H1 (cell line): Measurements from ENCODE around the gene TRHDE. TPM values are rescaled to one million over a fixed set of nuclear protein-coding genes. Genes with fewer than 3 reads are reported as not detected.

ENCODE experiments used
- CTCF ChIA-PET: fragments of 300-600 bp; sonication (Branson Sonifier 250); formaldehyde crosslinking; loops from one replicate; lab custom pipeline; 2021; ENCODE audit not compliant: partially characterized antibody; lab: Charles Lee
- POLR2A ChIA-PET: fragments of 300-600 bp; sonication (Branson Sonifier 250); formaldehyde crosslinking; loops from one replicate; lab custom pipeline; 2021; ENCODE audit warnings: inconsistent platforms; ENCODE audit not compliant: partially characterized antibody; lab: Charles Lee
- DNase-seq, 2 experiments: peaks; one replicate each; pipeline versions ENCODE4 v3.0.0 to v3.0.0-alpha.2; 2010 to 2022; ENCODE audit warnings: low spot score in 2 of 2, low read depth in 1 of 2, mixed read lengths in 1 of 2
- FAIRE-seq: peaks from 2 replicates; lab custom pipeline; 2011; peaks lifted over from hg19 to GRCh38; lab: Jason Lieb, UNC
- H2AFZ ChIP-seq: 2 replicates; pipeline ENCODE4 v1.8.1; 2012; ENCODE audit warnings: low read length, inconsistent platforms
- H2AK5ac ChIP-seq: 2 replicates; pipeline ENCODE4 v1.6.1; 2013; ENCODE audit warnings: low read depth, low read length
- H2BK120ac ChIP-seq: replicated peaks from 2 replicates; pipeline ENCODE3; 2013; ENCODE audit warnings: low read depth, low read length, inconsistent platforms
- H2BK12ac ChIP-seq: 2 replicates; pipeline ENCODE4 v1.6.1; 2013; ENCODE audit warnings: low read depth, low read length
- H2BK15ac ChIP-seq: 2 replicates; pipeline ENCODE4 v1.6.1; 2013; ENCODE audit warnings: low read length
- H2BK20ac ChIP-seq: 2 replicates; pipeline ENCODE4 v1.6.1; 2013; ENCODE audit warnings: low read length
- H2BK5ac ChIP-seq: 2 replicates; pipeline ENCODE4 v1.6.1; 2013; ENCODE audit warnings: low read depth, low read length
- H3K14ac ChIP-seq: 2 replicates; pipeline ENCODE4 v1.6.1; 2013; ENCODE audit warnings: inconsistent platforms; ENCODE audit not compliant: insufficient read length
- H3K18ac ChIP-seq: 2 replicates; pipeline ENCODE4 v1.6.1; 2013; ENCODE audit warnings: low read length; ENCODE audit errors: extremely low read depth
- H3K23ac ChIP-seq: 2 replicates; pipeline ENCODE4 v1.6.1; 2013; ENCODE audit warnings: inconsistent platforms; ENCODE audit not compliant: insufficient read length
- H3K23me2 ChIP-seq: 2 replicates; pipeline ENCODE4 v1.6.1; 2013; ENCODE audit warnings: low read depth, low read length
- H3K27ac ChIP-seq: 2 replicates; pipeline ENCODE4 v1.6.1; 2011; ENCODE audit warnings: low read depth, low read length, inconsistent platforms
- H3K27me3 ChIP-seq, 4 experiments: replicated peaks in 1 of 4; 1 replicate in 1 of 4; 2 replicates in 3 of 4; pipeline versions ENCODE4 v1.6.1 to v1.8.1; 2011 to 2013; ENCODE audit warnings: low read length in 3 of 4, mild to moderate bottlenecking in 3 of 4, inconsistent platforms in 2 of 4, mixed read lengths in 2 of 4, moderate library complexity in 1 of 4; ENCODE audit not compliant: control insufficient read depth in 3 of 4, insufficient read depth in 3 of 4; ENCODE audit errors: extremely low read depth in 1 of 4
- H3K36me3 ChIP-seq, 4 experiments: 2 replicates each; pipeline versions ENCODE4 v1.6.1 to v1.8.1; 2011 to 2013; ENCODE audit warnings: mild to moderate bottlenecking in 4 of 4, low read length in 3 of 4, moderate library complexity in 2 of 4, control low read depth in 1 of 4, inconsistent platforms in 1 of 4; ENCODE audit not compliant: insufficient read depth in 4 of 4, control insufficient read depth in 2 of 4
- H3K4ac ChIP-seq: replicated peaks from 2 replicates; pipeline ENCODE3; 2013; ENCODE audit warnings: low read length, low read depth, mixed read lengths, inconsistent platforms; ENCODE audit not compliant: insufficient read length
- H3K4me1 ChIP-seq, 4 experiments: replicated peaks in 1 of 4; 1 replicate in 1 of 4; 2 replicates in 3 of 4; pipeline versions ENCODE4 v1.6.1 to v1.8.1; 2011 to 2013; ENCODE audit warnings: low read length in 3 of 4, inconsistent platforms in 2 of 4, mixed read lengths in 1 of 4; ENCODE audit not compliant: insufficient read depth in 4 of 4, control insufficient read depth in 3 of 4
- H3K4me2 ChIP-seq, 2 experiments: 2 replicates each; pipeline versions ENCODE4 v1.6.1 to v1.8.1; 2011 to 2013; ENCODE audit warnings: low read depth in 2 of 2, low read length in 2 of 2, control low read depth in 1 of 2, inconsistent platforms in 1 of 2, mild to moderate bottlenecking in 1 of 2; ENCODE audit not compliant: insufficient read depth in 1 of 2
- H3K4me3 ChIP-seq, 4 experiments: fragments of 200-600, 300-600 bp in 1 of 4; sonication (generic), shearing (Covaris generic), sonication (Bioruptor Twin) in 1 of 4; 2 replicates each; pipeline versions ENCODE4 v1.5.1 to v1.8.1; 2011 to 2016; ENCODE audit warnings: low read length in 4 of 4, low read depth in 3 of 4, control low read depth in 2 of 4, inconsistent platforms in 2 of 4, mild to moderate bottlenecking in 2 of 4, mixed read lengths in 1 of 4, moderate library complexity in 1 of 4; ENCODE audit not compliant: insufficient read depth in 2 of 4; ENCODE audit errors: extremely low read depth in 1 of 4
- H3K56ac ChIP-seq: replicated peaks from 2 replicates; pipeline ENCODE3; 2013; ENCODE audit warnings: low read depth, mild to moderate bottlenecking, mixed read lengths, low read length, inconsistent platforms; ENCODE audit not compliant: insufficient read length
- H3K79me1 ChIP-seq: 2 replicates; pipeline ENCODE4 v1.6.1; 2013; ENCODE audit warnings: low read depth, low read length, control low read depth
- H3K79me2 ChIP-seq, 2 experiments: 2 replicates each; pipeline versions ENCODE4 v1.6.1 to v1.8.1; 2012 to 2013; ENCODE audit warnings: low read length in 2 of 2, mild to moderate bottlenecking in 2 of 2, inconsistent platforms in 1 of 2; ENCODE audit not compliant: insufficient read depth in 2 of 2, control insufficient read depth in 1 of 2
- H3K9ac ChIP-seq, 4 experiments: replicated peaks in 1 of 4; 1 replicate in 1 of 4; 2 replicates in 3 of 4; pipeline versions ENCODE4 v1.6.1 to v1.8.1; 2011 to 2013; ENCODE audit warnings: low read depth in 3 of 4, low read length in 3 of 4, control low read depth in 2 of 4, mild to moderate bottlenecking in 2 of 4, moderate library complexity in 2 of 4, inconsistent platforms in 1 of 4; ENCODE audit errors: extremely low read depth in 1 of 4
- H3K9me3 ChIP-seq, 2 experiments: 2 replicates each; pipeline versions ENCODE4 v1.6.1 to v1.8.1; 2012 to 2013; ENCODE audit warnings: mild to moderate bottlenecking in 2 of 2, moderate library complexity in 2 of 2, control low read depth in 1 of 2, inconsistent platforms in 1 of 2, low read depth in 1 of 2, low read length in 1 of 2, mixed read lengths in 1 of 2; ENCODE audit not compliant: insufficient read depth in 2 of 2
- H4K20me1 ChIP-seq, 2 experiments: replicated peaks in 1 of 2; 2 replicates each; pipeline versions ENCODE3 to v1.8.1; 2011 to 2013; ENCODE audit warnings: inconsistent platforms in 2 of 2, low read length in 2 of 2, mild to moderate bottlenecking in 1 of 2; ENCODE audit not compliant: insufficient read depth in 2 of 2, control insufficient read depth in 1 of 2
- H4K5ac ChIP-seq: 2 replicates; pipeline ENCODE4 v1.6.1; 2013; ENCODE audit warnings: low read length, low read depth, mixed read lengths, inconsistent platforms; ENCODE audit not compliant: insufficient read length
- H4K8ac ChIP-seq: 2 replicates; pipeline ENCODE4 v1.8.0; 2013; ENCODE audit warnings: mild to moderate bottlenecking, moderate library complexity, low read length, inconsistent platforms; ENCODE audit not compliant: insufficient read depth; ENCODE audit errors: extremely low read depth
- H4K91ac ChIP-seq: replicated peaks from 2 replicates; pipeline ENCODE3; 2013; ENCODE audit warnings: low read length, mixed read lengths, inconsistent platforms; ENCODE audit not compliant: insufficient read length
- ATF3 ChIP-seq: IDR thresholded peaks from 2 replicates; pipeline ENCODE4 v1.6.1; 2011; ENCODE audit warnings: low read depth, mild to moderate bottlenecking, low read length; ENCODE audit not compliant: insufficient read depth
- CBX5 ChIP-seq: fragments of 300-800, 300-1000 bp; sonication (generic); IDR thresholded peaks from 2 replicates; pipeline ENCODE4 v1.7.1; 2016; ENCODE audit warnings: antibody characterized with exemption, low read length, low read depth
- FOSL1 ChIP-seq: IDR thresholded peaks from 2 replicates; pipeline ENCODE4 v1.6.1; 2011; ENCODE audit warnings: mild to moderate bottlenecking, low read depth, low read length, moderate library complexity; ENCODE audit not compliant: insufficient read depth
- JUND ChIP-seq: IDR thresholded peaks from 2 replicates; pipeline ENCODE4 v1.6.1; 2011; ENCODE audit warnings: mild to moderate bottlenecking, improper control_type of control experiment, low read length
- SRF ChIP-seq: IDR thresholded peaks from 2 replicates; pipeline ENCODE4 v1.6.1; 2011; ENCODE audit warnings: mild to moderate bottlenecking, low read depth, low read length, moderate library complexity
- TAF7 ChIP-seq: optimal IDR thresholded peaks from 2 replicates; pipeline ENCODE3; 2011; ENCODE audit warnings: low read depth, mild to moderate bottlenecking, inconsistent platforms, low read length, moderate library complexity, borderline replicate concordance
- WGBS, 2 experiments: shearing (Covaris generic) in 1 of 2; methylation state at CpG; one replicate each; pipeline versions ENCODE4 v1.1.6 to v1.1.7; 2013 to 2015; ENCODE audit warnings: low lambda C conversion rate in 2 of 2, mixed read lengths in 2 of 2, inconsistent platforms in 1 of 2, low coverage in 1 of 2, missing lambda C conversion rate in 1 of 2; ENCODE audit not compliant: insufficient replicate concordance in 2 of 2, insufficient coverage in 1 of 2, insufficient read length in 1 of 2; ENCODE audit errors: extremely low coverage in 1 of 2, missing lambda C conversion rate in 1 of 2; 5-methylcytosine and 5-hydroxymethylcytosine counted together
- polyA plus RNA-seq, 7 experiments: library from polyadenylated mRNA; depleted of rRNA in 3 of 7; stranded (reverse) in 5 of 7; unstranded in 2 of 7; fragments of >200 nt in 5 of 7; fragments of 200-250 nt in 2 of 7; gene quantifications; 1 replicate in 5 of 7; 2 replicates in 1 of 7; 4 replicates in 1 of 7; pipeline versions ENCODE4 v1.2.1 to v1.2.3, GENCODE V29; 2011 to 2013; ENCODE audit warnings: missing spikeins in 2 of 7, mixed read lengths in 2 of 7
- total RNA-seq: library from RNA; stranded (reverse); fragmentation: NEBNext Ultra II Directional; extraction: Animal tissue kit (Norgen Biotek cat#: 25700); gene quantifications from 2 replicates; pipeline ENCODE4 v1.2.1, GENCODE V29; 2021
- TF ChIP-seq, protein P1 (sequence below): IDR thresholded peaks from 2 replicates; pipeline ENCODE4 v1.6.1; 2012; ENCODE audit warnings: inconsistent platforms
- TF ChIP-seq, protein P2 (sequence below): IDR thresholded peaks from 2 replicates; pipeline ENCODE4 v1.6.1; 2012; ENCODE audit warnings: low read length, inconsistent platforms

TRHDE gene
- total and polyA plus RNA-seq, 2 of the 8 experiments (the other 6 are each of a cell fraction or from before 2014, with no cell fraction given), result 1.3 to 5.0 TPM

DNA sequence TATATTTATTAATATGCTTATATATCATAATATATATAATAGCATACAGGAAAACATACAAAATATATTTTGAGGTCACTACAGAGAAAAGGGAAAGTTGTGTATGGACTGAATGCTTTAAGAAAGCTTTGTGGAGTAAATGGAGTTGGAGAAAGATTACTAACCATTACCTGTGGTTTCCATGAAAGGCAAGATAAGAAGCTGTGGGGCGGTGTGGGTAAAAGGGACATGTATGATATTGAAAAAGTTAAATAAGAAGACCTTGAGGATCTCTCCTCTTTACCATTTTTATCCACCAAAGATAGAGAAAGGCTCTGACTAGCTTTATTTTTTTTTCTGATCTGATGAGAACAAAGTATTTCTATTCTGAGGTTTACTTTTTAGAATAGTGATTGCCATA, 404.4 kb downstream of the TRHDE start:
- Histone ChIP-seq H3K9me3 (no peaks in the 10 kb centered on the region), H4K5ac (no peak overlapping the region), H3K36me3 (no peaks in the 10 kb centered on the region), H3K4me2 (no peak overlapping the region), H3K4me3 (no peak overlapping the region), H2BK15ac (no peak overlapping the region), H3K9ac (no peak overlapping the region), H2AK5ac (no peak overlapping the region), H3K23me2 (no peaks in the 10 kb centered on the region), H2AFZ (no peak overlapping the region), H3K27ac (no peak overlapping the region), H2BK12ac (no peak overlapping the region), H3K18ac (no peak overlapping the region), H4K8ac (no peak overlapping the region), H3K56ac (no peak overlapping the region), H3K4me1 (no peaks in the 10 kb centered on the region; a peak in 1 of 7 replicates), H3K27me3 (no peaks in the 10 kb centered on the region), H3K23ac (no peak overlapping the region), H2BK20ac (no peak overlapping the region), H3K79me2 (no peaks in the 10 kb centered on the region), H4K20me1 (no peaks in the 10 kb centered on the region), H3K4ac (no peak overlapping the region), H2BK5ac (no peak overlapping the region), H4K91ac (no peak overlapping the region), H3K14ac (no peak overlapping the region), H3K79me1 (no peaks in the 10 kb centered on the region), H2BK120ac (no peak overlapping the region)
- ChIA-PET CTCF (no interaction called here), POLR2A (no interaction called here)
- 90% methylated on average over 1 of the region's 1 CpG; no CpG with 5 or more reads in 1 of the 2 experiments for WGBS, 2 experiments
- TF ChIP-seq TAF7 (no peak), ATF3 (no peak), JUND (no peak), CBX5 (no peak), FOSL1 (no peak), SRF (no peak)
- TF ChIP-seq, protein P1, sequence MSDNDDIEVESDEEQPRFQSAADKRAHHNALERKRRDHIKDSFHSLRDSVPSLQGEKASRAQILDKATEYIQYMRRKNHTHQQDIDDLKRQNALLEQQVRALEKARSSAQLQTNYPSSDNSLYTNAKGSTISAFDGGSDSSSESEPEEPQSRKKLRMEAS, result no peak
- TF ChIP-seq, protein P2, sequence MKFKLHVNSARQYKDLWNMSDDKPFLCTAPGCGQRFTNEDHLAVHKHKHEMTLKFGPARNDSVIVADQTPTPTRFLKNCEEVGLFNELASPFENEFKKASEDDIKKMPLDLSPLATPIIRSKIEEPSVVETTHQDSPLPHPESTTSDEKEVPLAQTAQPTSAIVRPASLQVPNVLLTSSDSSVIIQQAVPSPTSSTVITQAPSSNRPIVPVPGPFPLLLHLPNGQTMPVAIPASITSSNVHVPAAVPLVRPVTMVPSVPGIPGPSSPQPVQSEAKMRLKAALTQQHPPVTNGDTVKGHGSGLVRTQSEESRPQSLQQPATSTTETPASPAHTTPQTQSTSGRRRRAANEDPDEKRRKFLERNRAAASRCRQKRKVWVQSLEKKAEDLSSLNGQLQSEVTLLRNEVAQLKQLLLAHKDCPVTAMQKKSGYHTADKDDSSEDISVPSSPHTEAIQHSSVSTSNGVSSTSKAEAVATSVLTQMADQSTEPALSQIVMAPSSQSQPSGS, result no peak
- no peak for DNase-seq
- FAIRE-seq, result no peak
